ENCODE data around the gene ARHGEF10L. TPM values are rescaled to one million over a fixed set of nuclear protein-coding genes. Genes with fewer than 3 reads are reported as not detected.

ARHGEF10L gene
- total and polyA plus RNA-seq, 8 donors: 36.2 to 104 (median 52.8) TPM

DNA sequence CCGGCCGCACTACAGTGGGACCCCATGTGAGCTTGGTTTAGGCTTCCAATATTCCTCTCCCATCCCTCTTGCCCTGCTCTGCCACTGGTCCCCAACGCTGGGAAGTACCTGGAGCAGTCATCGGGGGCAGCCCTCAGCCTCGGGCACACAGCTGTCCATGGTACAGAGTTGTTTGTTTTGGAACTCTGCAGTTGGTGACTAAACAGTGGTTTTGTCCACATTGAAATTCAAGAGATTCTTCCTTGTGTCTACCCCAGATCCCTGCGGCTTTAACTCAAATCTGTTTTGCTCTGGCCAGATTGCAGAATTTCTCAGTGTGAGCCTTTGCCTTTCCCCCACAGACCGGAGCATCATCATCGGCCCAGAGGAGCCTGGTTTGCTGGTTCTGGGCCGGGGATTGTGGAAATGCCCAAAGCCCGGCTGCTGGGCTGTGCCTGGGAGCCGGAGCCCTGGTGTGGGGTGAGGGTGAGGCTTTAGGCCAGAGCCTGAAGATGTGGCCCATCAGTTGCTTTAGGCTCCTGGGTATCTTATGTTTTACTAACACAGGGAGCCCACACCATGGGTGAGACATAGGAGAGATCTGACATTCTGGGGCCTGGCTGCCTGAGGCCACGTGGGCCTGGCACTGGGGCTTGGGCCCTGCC, 93.2 kb downstream of the ARHGEF10L start:
- Histone ChIP-seq H3K4me3 (no peak overlapping the region), H3K9me3 (no peaks in the 10 kb centered on the region), H3K27me3 (no peaks in the 10 kb centered on the region), H3K27ac (no peak overlapping the region), H3K36me3 (peaks cover 9 to 94% (median 48%) of the 10 kb centered on the region in 3 donors), H3K4me1 (no peaks in the 10 kb centered on the region)
- intact Hi-C loops (cut with DNase I): no loop called here
- ATAC-seq: no peak
- DNase-seq: no peak
- no peak for TF ChIP-seq CTCF (IDR thresholded peaks at IDR 0.05)
- 80 to 84% methylated on average over 12 of the region's 12 CpGs for WGBS, 2 donors
- FAIRE-seq: no peak

DNA sequence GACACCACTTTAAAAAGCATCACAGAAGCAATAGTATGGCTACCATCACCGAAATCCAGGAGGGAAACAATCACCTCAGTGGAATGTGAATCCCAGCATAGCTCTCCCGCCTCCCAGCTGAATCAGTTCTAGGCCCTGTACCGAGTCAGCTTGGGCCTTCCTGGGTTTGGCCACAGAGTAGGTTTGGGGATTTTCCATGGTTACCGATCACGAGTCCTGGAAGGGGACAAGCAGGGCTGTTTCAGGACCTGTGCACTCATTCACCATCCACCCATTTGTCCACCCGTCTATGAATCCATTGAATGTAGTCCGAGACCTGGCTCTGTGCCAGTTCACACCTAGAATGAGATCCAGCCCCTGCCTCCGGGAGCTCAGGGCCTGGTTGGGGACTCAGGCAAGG, 94.2 kb downstream of the ARHGEF10L start:
- Histone ChIP-seq H3K9me3 (no peaks in the 10 kb centered on the region), H3K27me3 (no peaks in the 10 kb centered on the region), H3K4me3 (no peak overlapping the region), H3K4me1 (no peaks in the 10 kb centered on the region), H3K27ac (no peak overlapping the region), H3K36me3 (peaks cover 14 to 95% (median 52%) of the 10 kb centered on the region in 3 donors)
- intact Hi-C loops (cut with DNase I): no loop called here
- FAIRE-seq: no peak
- WGBS, 2 donors: 81 to 83% methylated on average over 8 of the region's 8 CpGs
- no peak for DNase-seq
- TF ChIP-seq CTCF (IDR thresholded peaks at IDR 0.05): no peak
- no peak for ATAC-seq

DNA sequence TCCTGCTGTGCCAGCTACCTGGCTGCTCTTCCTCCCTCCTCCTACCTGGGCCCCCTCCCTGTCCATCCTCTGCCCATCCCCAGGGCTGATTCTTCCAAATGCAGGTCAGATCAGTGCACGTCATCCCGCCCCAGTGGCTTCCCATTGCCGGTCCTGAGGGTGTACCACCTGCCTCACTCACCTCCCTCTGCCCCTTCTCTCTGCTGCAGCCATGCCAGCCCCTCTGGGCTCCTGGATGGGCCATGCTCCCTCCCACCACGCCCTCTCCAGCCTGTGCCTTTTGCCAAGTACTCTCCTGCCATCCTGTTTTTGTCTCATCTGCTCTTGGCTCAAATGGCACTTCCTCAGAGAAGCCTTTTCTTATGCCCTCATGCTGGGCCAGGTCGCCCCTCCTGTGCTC, 95.8 kb downstream of the ARHGEF10L start:
- H3K27me3 ChIP-seq: no peaks in the 10 kb centered on the region
- WGBS, 2 donors: 90 to 98% methylated on average over 5 of the region's 5 CpGs
- H3K4me1 ChIP-seq: no peaks in the 10 kb centered on the region
- intact Hi-C loops (cut with DNase I): no loop called here
- peak overlapping the region in 1 of 4 donors; percentile 23 for H3K27ac ChIP-seq
- ATAC-seq (peak in 1 of 4 donors; percentile 7), DNase-seq (no peak), FAIRE-seq (no peak)
- peaks cover 14 to 95% (median 55%) of the 10 kb centered on the region in 3 donors for H3K36me3 ChIP-seq
- no peak overlapping the region for H3K4me3 ChIP-seq
- no peak for TF ChIP-seq CTCF (IDR thresholded peaks at IDR 0.05)
- no peaks in the 10 kb centered on the region for H3K9me3 ChIP-seq

GRCh38 chr1:17635811-17636210, 96.3 kb downstream of the ARHGEF10L start:
- WGBS, 2 donors: 85 to 91% methylated on average over 9 of the region's 9 CpGs

More at GRCh38 chr1:17635811-17636210, 96.3 kb downstream of the ARHGEF10L start:
- H3K9me3 ChIP-seq: no peaks in the 10 kb centered on the region
- ATAC-seq: peak in 3 of 4 donors; percentile 3 to 61 (median 55)
- no peak for FAIRE-seq
- H3K4me1 ChIP-seq: no peaks in the 10 kb centered on the region
- intact Hi-C loops (cut with DNase I): no loop called here
- peak in 1 of 6 donors; percentile 48 for DNase-seq
- H3K27ac ChIP-seq: no peak overlapping the region
- peaks cover 14 to 98% (median 57%) of the 10 kb centered on the region in 3 donors for H3K36me3 ChIP-seq
- no peak overlapping the region for H3K4me3 ChIP-seq
- TF ChIP-seq CTCF (IDR thresholded peaks at IDR 0.05): no peak
- H3K27me3 ChIP-seq: no peaks in the 10 kb centered on the region
